GM21447 (cell line): Measurements from ENCODE around the gene NKX2-8.

Experiments used
- ATAC-seq: cut with Tn5 transposase; IDR thresholded peaks from one replicate; pipeline ENCODE4 v1.9.1; 2021; ENCODE audit not compliant: unreplicated experiment

Gene NKX2-8

GRCh38 chr14:36582011-36582873 lies at the start of gene NKX2-8:
NKX2-8 (minus strand) TSS chr14:36582614; CDS start chr14:36582389, 225 bp downstream.
- ATAC-seq, result no peak

- ATAC-seq, result no peak
Observed at GRCh38 chr14:36627981-36628380, 45.6 kb upstream of the NKX2-8 start.

GRCh38 chr14:36626151-36626550 lies 43.7 kb upstream of the NKX2-8 start:
- no peak for ATAC-seq

GRCh38 chr14:36625436-36625835 lies 43.0 kb upstream of the NKX2-8 start:
- ATAC-seq, result no peak

- ATAC-seq, result no peak
Observed at GRCh38 chr14:36625014-36625413, 42.6 kb upstream of the NKX2-8 start.

GRCh38 chr14:36619853-36620252 lies 37.4 kb upstream of the NKX2-8 start:
- no peak for ATAC-seq

- ATAC-seq, result no peak
Observed at GRCh38 chr14:36619131-36619530, 36.7 kb upstream of the NKX2-8 start.

- ATAC-seq, result no peak
Observed at GRCh38 chr14:36618641-36619040, 36.2 kb upstream of the NKX2-8 start.

- ATAC-seq, result no peak
Observed at GRCh38 chr14:36617824-36618223, 35.4 kb upstream of the NKX2-8 start.

GRCh38 chr14:36605506-36605857 lies 23.1 kb upstream of the NKX2-8 start:
- ATAC-seq, result no peak

GRCh38 chr14:36604757-36605505 lies 22.5 kb upstream of the NKX2-8 start:
- ATAC-seq, result peak; percentile 77

GRCh38 chr14:36600431-36600830 lies 18.0 kb upstream of the NKX2-8 start:
- ATAC-seq, result no peak

GRCh38 chr14:36591482-36591881 lies 9.1 kb upstream of the NKX2-8 start:
- no peak for ATAC-seq

GRCh38 chr14:36588788-36589187 lies 6.4 kb upstream of the NKX2-8 start:
- no peak for ATAC-seq

- ATAC-seq, result no peak
Observed at GRCh38 chr14:36588119-36588518, 5.7 kb upstream of the NKX2-8 start.

- ATAC-seq, result no peak
Observed at GRCh38 chr14:36585100-36585499, 2.7 kb upstream of the NKX2-8 start.

GRCh38 chr14:36583893-36584811 lies 1.7 kb upstream of the NKX2-8 start:
- ATAC-seq, result no peak

- ATAC-seq, result no peak
Observed at GRCh38 chr14:36583242-36583892, 953 bp upstream of the NKX2-8 start.

- ATAC-seq, result no peak
Observed at GRCh38 chr14:36582874-36583241, 444 bp upstream of the NKX2-8 start.
